DMS79 (cell line): Measurements from ENCODE around the gene RAB18.
"Not testable (repeated sequence)": the region's sequence is repeated elsewhere in the genome, so short reads cannot be mapped to it uniquely, and the experiment has no call there.

Experiments used
- DNase-seq: peaks from one replicate; lab custom pipeline; 2025; lab: John Stamatoyannopoulos, UW

RAB18 gene

GRCh38 chr10:27547047-27547446 lies 42.9 kb downstream of the RAB18 start:
- DNase-seq: no peak

DNA sequence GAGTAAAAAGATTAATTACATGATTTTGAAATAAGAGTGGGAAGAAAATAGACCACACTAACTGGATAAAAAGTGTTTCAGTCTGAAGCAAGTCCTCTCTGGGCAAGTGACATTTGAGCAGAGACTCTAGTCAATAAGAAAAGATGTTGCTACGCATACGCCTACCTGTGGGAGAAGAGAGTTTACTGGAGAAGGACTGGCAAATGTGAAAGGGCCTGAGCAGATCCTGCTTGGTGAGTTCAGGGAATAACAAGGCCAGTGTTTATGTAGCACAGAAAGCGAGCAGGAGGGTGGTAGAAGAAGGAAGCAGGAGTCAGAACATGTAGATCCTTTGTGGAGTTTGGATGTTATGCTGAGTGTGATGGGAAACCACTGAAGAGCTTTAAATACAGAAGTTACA lies 43.4 kb downstream of the RAB18 start:
- no peak for DNase-seq

DNA sequence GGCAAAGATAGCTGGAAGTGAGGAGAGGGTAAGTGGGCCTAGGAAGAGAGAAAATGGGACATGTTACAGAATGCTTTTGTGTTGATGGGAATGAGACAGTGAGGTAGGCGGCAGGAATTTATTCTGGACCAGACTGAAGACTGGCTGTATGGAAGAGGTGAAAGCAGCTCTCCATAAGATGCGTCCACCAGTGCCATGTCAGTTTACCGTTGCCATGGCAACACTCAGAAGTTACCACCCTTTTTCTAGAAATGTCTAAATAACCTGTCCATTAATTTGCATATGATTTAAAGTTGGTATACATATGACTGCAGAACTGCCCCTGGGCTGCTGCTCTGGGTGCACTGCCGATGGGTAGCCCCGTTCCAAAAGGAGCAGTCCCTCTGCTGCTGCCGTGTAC lies 46.7 kb downstream of the RAB18 start:
- DNase-seq: no peak

GRCh38 chr10:27558612-27559020 lies 54.5 kb downstream of the RAB18 start:
- no peak for DNase-seq

- DNase-seq: no peak
Observed at GRCh38 chr10:27561334-27561733, 57.2 kb downstream of the RAB18 start.

DNA sequence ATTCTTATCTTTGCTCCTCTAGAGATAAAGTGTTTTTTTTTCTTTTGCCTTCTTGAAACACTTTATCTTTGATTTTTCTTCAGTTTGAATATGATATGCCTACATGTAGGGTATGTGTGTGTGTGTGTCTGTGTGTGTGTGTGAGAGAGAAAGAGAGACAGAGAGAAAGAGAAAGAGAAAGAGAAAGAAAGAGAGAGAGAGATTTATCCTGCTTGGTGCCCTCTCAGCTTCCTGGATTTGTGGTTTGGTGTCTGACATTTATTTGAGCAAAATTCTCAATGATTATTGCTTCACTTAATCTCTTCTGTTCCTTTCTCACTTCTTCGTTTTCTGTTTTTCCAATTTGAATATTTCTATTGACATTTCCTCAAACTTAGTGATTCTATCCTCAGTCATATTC lies 60.3 kb downstream of the RAB18 start:
- DNase-seq: no peak

- no peak for DNase-seq
Observed at GRCh38 chr10:27564880-27565279, 60.8 kb downstream of the RAB18 start.

GRCh38 chr10:27568196-27569175 lies 64.4 kb downstream of the RAB18 start:
- no peak for DNase-seq

DNA sequence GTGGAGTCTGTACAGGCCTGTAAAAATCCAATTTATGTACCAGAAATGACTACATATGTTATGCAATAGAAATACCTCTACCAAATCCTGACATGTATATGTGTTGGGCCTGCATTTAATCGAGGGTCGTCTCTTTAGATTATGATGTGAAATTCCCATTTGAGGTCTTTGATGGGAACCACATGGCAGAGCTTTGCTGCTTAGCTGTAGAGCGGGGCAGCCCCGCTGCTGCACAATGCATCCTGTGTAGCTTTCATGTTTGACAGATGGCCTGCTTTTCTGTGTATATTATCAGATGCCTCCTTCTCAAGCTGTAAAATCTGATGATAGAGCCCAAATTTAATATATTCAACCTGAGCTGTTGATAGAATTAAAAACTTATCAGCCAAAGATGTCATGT lies 65.8 kb downstream of the RAB18 start:
- DNase-seq: no peak

- not testable (repeated sequence) for DNase-seq
Observed at GRCh38 chr10:27577038-27577437, 72.9 kb downstream of the RAB18 start.

DNA sequence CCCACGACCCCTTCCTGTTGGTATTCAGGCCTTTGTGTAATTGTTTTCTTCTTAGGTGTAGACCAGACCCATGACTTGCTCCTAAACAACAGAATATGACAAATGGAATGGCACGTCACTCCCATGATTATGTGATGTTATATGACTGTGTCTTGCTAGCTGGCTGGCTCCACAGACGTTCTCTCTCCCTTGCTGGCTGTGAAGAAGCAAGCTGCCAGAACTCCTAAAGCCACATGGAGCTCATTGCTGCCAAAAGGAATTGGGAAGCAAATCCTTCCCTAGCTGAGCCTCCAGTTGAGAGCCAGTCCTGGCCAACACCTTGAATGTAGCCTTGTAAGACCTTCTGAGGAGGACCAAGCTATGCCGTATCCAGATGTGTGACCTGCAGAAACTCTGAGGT lies 74.2 kb downstream of the RAB18 start:
- no peak for DNase-seq

DNA sequence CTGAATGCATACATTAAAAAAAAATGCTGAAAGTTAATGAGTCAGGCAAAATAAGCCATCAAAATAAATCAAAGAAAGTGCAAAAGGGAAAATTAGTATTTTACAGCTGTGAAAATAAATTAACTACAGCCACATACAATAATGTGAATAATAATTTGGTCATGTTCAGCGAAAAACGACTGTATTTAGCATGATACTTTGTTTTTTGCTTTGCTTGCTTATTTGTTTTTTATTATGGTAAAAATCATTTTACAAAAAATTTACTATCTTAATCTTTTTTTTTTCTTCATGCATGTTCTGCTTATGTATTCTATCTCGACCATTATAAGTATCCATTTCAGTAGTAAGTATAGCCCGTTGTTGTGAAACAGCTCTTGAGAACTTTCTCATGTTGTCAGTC lies 77.1 kb downstream of the RAB18 start:
- no peak for DNase-seq

DNA sequence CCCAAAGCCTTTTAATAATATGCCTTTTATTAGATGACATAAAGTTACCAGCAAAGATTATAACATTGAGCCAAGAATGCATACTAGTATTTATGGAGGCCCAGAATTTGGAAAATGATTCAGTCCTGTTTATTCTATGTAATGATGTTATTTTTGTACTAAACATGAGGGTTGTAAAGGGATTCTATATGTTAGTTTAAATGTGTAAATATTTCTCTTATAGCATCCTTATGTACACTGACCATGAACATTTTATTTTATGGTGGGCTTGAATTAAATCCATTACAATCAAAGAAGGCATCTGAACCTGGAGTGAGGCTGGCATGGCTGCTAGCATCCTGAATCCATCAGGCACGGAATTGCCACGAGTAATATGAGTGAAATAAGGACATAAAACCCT lies 80.2 kb downstream of the RAB18 start:
- no peak for DNase-seq
